GM12892 (cell line): Measurements from ENCODE around the gene CDK13.
A peak's percentile ranks its signal among the peaks of the same experiment; 100 is the strongest.

ENCODE experiments used
- DNase-seq: peaks from one replicate; pipeline ENCODE4 v3.0.0; 2011; ENCODE audit not compliant: insufficient read length
- FAIRE-seq: peaks from 2 replicates; lab custom pipeline; 2011; peaks lifted over from hg19 to GRCh38; lab: Jason Lieb, UNC
- POLR2A ChIP-seq: IDR thresholded peaks from 2 replicates; pipeline ENCODE4 v1.6.1; 2011; ENCODE audit warnings: low read depth, low read length, control low read depth
- POLR2AphosphoS5 ChIP-seq: IDR thresholded peaks from 2 replicates; pipeline ENCODE4 v1.6.1; 2011; ENCODE audit warnings: low read depth, low read length, control low read depth
- TAF1 ChIP-seq: IDR thresholded peaks from 2 replicates; pipeline ENCODE4 v1.6.1; 2011; ENCODE audit warnings: low read depth, mild to moderate bottlenecking, control low read depth, low read length, borderline replicate concordance

Gene CDK13

GRCh38 chr7:39951226-39952194 lies 1.5 kb downstream of the CDK13 start:
- FAIRE-seq (peak; percentile 78), DNase-seq (peak; percentile 40)
- TF ChIP-seq TAF1 (no peak), POLR2AphosphoS5 (no peak; the same call in 1 of the 2 replicates), POLR2A (0 out of 2 replicates have a peak, but pooled peaks have one; percentile 5)

- TF ChIP-seq POLR2A (no peak), POLR2AphosphoS5 (no peak), TAF1 (no peak)
- FAIRE-seq (no peak), DNase-seq (no peak)
Measured at GRCh38 chr7:39952374-39952773, 2.3 kb downstream of the CDK13 start.

GRCh38 chr7:39952803-39953202 lies 2.7 kb downstream of the CDK13 start:
- DNase-seq (no peak), FAIRE-seq (peak; percentile 70)
- TF ChIP-seq POLR2AphosphoS5 (no peak), TAF1 (no peak), POLR2A (no peak)

GRCh38 chr7:39954694-39955093 lies 4.6 kb downstream of the CDK13 start:
- no peak for DNase-seq
- no peak for TF ChIP-seq POLR2AphosphoS5
- TF ChIP-seq TAF1, result no peak
- no peak for TF ChIP-seq POLR2A
- peak; percentile 61 for FAIRE-seq

- peak; percentile 79 for FAIRE-seq
Measured at GRCh38 chr7:39958038-39958437, 8.0 kb downstream of the CDK13 start.

GRCh38 chr7:39967406-39968161 lies 17.5 kb downstream of the CDK13 start:
- DNase-seq (no peak), FAIRE-seq (no peak)
- TF ChIP-seq POLR2A, result no peak
- no peak for TF ChIP-seq TAF1
- TF ChIP-seq POLR2AphosphoS5, result no peak

More at GRCh38 chr7:39958038-39958437, 8.0 kb downstream of the CDK13 start:
- DNase-seq, result no peak
- no peak for TF ChIP-seq TAF1
- no peak for TF ChIP-seq POLR2A
- TF ChIP-seq POLR2AphosphoS5, result no peak

- no peak for DNase-seq
- no peak for TF ChIP-seq TAF1
- no peak for TF ChIP-seq POLR2AphosphoS5
- TF ChIP-seq POLR2A, result no peak
- FAIRE-seq, result no peak
Measured at GRCh38 chr7:39969431-39969830, 19.4 kb downstream of the CDK13 start.

GRCh38 chr7:39971924-39972323 lies 21.9 kb downstream of the CDK13 start:
- no peak for TF ChIP-seq TAF1
- no peak for TF ChIP-seq POLR2A
- no peak for TF ChIP-seq POLR2AphosphoS5
- no peak for DNase-seq
- no peak for FAIRE-seq

- no peak for DNase-seq
- no peak for FAIRE-seq
- TF ChIP-seq TAF1, result no peak
- no peak for TF ChIP-seq POLR2A
- TF ChIP-seq POLR2AphosphoS5, result no peak
Measured at GRCh38 chr7:39973801-39974200, 23.7 kb downstream of the CDK13 start.

- FAIRE-seq, result no peak
- TF ChIP-seq TAF1 (no peak), POLR2AphosphoS5 (no peak), POLR2A (no peak)
- no peak for DNase-seq
Measured at GRCh38 chr7:39978230-39978934, 28.3 kb downstream of the CDK13 start.

GRCh38 chr7:39979406-39980073 lies 29.5 kb downstream of the CDK13 start:
- FAIRE-seq, result no peak
- no peak for DNase-seq
- TF ChIP-seq POLR2AphosphoS5, result no peak
- TF ChIP-seq TAF1, result no peak
- TF ChIP-seq POLR2A, result no peak

- TF ChIP-seq POLR2AphosphoS5 (no peak), POLR2A (no peak), TAF1 (no peak)
- DNase-seq (no peak), FAIRE-seq (no peak)
Measured at GRCh38 chr7:39985398-39985918, 35.4 kb downstream of the CDK13 start.
